ENCODE results near the gene UCK2. TPM values are rescaled to one million over a fixed set of nuclear protein-coding genes. Genes with fewer than 3 reads are reported as not detected.

Gene UCK2
- total RNA-seq, 2 experiments from 2014 or later = 66.5 to 72.2 TPM

- Mint-ChIP-seq H3K4me1 (ENCODE audit: low read depth) (peaks cover 30% of the 10 kb centered on the region), H3K9me3 (no peaks in the 10 kb centered on the region), H3K27ac (no peak overlapping the region), H3K27me3 (no peaks in the 10 kb centered on the region), H3K4me3 (no peak overlapping the region), H3K36me3 (ENCODE audit: low read depth) (peaks cover 20% of the 10 kb centered on the region)
- intact Hi-C loops (cut with micrococcal nuclease) = no loop called here
- TF ChIP-seq CTCF (IDR thresholded peaks at IDR 0.05) = no peak
- ChIA-PET CTCF (no interaction called here), POLR2A (interaction anchor here (1.0 kb wide), 1 partner anchor 9 kb away, joined by 3 read pairs; no protein-coding TSS in a partner anchor)
- ATAC-seq = no peak
- DNase-seq = no peak
Observed at GRCh38 chr1:165837838-165838364, 10.5 kb downstream of the UCK2 start.

GRCh38 chr1:165840423-165840822 is 13.0 kb downstream of the UCK2 start:
- POLR2A ChIA-PET = interaction anchor here (2.2 kb wide), 1 partner anchor 11 kb away, joined by 15 read pairs; no protein-coding TSS in a partner anchor
- intact Hi-C loops (cut with micrococcal nuclease) = no loop called here
- no peak for ATAC-seq
- CTCF ChIA-PET = no interaction called here
- Mint-ChIP-seq H3K4me1 (ENCODE audit: low read depth) (peaks cover 28% of the 10 kb centered on the region), H3K36me3 (ENCODE audit: low read depth) (peaks cover 16% of the 10 kb centered on the region), H3K27me3 (no peaks in the 10 kb centered on the region), H3K9me3 (no peaks in the 10 kb centered on the region), H3K4me3 (no peak overlapping the region), H3K27ac (no peak overlapping the region)
- no peak for TF ChIP-seq CTCF (IDR thresholded peaks at IDR 0.05)
- no peak for DNase-seq

GRCh38 chr1:165841582-165842017 is 14.2 kb downstream of the UCK2 start:
- H3K36me3 Mint-ChIP-seq (ENCODE audit: low read depth) = peaks cover 14% of the 10 kb centered on the region
- ATAC-seq (peak; percentile 62), DNase-seq (no peak)
- no peaks in the 10 kb centered on the region for H3K27me3 Mint-ChIP-seq
- peaks cover 34% of the 10 kb centered on the region for H3K4me1 Mint-ChIP-seq (ENCODE audit: low read depth)
- H3K27ac Mint-ChIP-seq = no peak overlapping the region
- TF ChIP-seq CTCF (IDR thresholded peaks at IDR 0.05) = no peak
- CTCF ChIA-PET = no interaction called here
- intact Hi-C loops (cut with micrococcal nuclease) = no loop called here
- POLR2A ChIA-PET = interaction anchor here (1.4 to 1.7 kb wide), 3 partner anchors 9 to 72 kb away, joined by 3 to 11 read pairs (median 5); no protein-coding TSS in a partner anchor
- H3K9me3 Mint-ChIP-seq = no peaks in the 10 kb centered on the region
- H3K4me3 Mint-ChIP-seq = no peak overlapping the region

- no peak for TF ChIP-seq CTCF (IDR thresholded peaks at IDR 0.05)
- H3K36me3 Mint-ChIP-seq (ENCODE audit: low read depth) = peaks cover 10% of the 10 kb centered on the region
- H3K27ac Mint-ChIP-seq = no peak overlapping the region
- H3K9me3 Mint-ChIP-seq = no peaks in the 10 kb centered on the region
- ATAC-seq = no peak
- POLR2A ChIA-PET = interaction anchor here (0.7 to 1.7 kb wide), 4 partner anchors 10 to 73 kb away, joined by 3 to 11 read pairs (median 4); partner anchors contain the start of gene UCK2
- H3K4me3 Mint-ChIP-seq = no peak overlapping the region
- peaks cover 34% of the 10 kb centered on the region for H3K4me1 Mint-ChIP-seq (ENCODE audit: low read depth)
- no peaks in the 10 kb centered on the region for H3K27me3 Mint-ChIP-seq
- CTCF ChIA-PET = interaction anchor here (1.1 to 1.6 kb wide), 2 partner anchors 13 to 95 kb away, joined by 3 to 7 read pairs; no protein-coding TSS in a partner anchor
- intact Hi-C loops (cut with micrococcal nuclease) = no loop called here
- no peak for DNase-seq
Observed at GRCh38 chr1:165842023-165842670, 14.7 kb downstream of the UCK2 start.

GRCh38 chr1:165842671-165843129 is 15.3 kb downstream of the UCK2 start:
- ChIA-PET CTCF (interaction anchor here (1.1 to 1.6 kb wide), 2 partner anchors 13 to 96 kb away, joined by 3 to 7 read pairs; no protein-coding TSS in a partner anchor), POLR2A (interaction anchor here (0.7 to 1.7 kb wide), 4 partner anchors 13 to 73 kb away, joined by 3 to 11 read pairs (median 4); partner anchors contain the start of gene UCK2)
- Mint-ChIP-seq H3K9me3 (no peaks in the 10 kb centered on the region), H3K27ac (no peak overlapping the region), H3K4me3 (no peak overlapping the region), H3K4me1 (ENCODE audit: low read depth) (peaks cover 34% of the 10 kb centered on the region), H3K36me3 (ENCODE audit: low read depth) (peaks cover 12% of the 10 kb centered on the region), H3K27me3 (no peaks in the 10 kb centered on the region)
- ATAC-seq (peak; percentile 66), DNase-seq (peak; percentile 10)
- intact Hi-C loops (cut with micrococcal nuclease) = no loop called here
- TF ChIP-seq CTCF (IDR thresholded peaks at IDR 0.05) = no peak
